IMR-90 (cell line): ENCODE results near the gene NUP62CL. TPM values are rescaled to one million over a fixed set of nuclear protein-coding genes. Genes with fewer than 3 reads are reported as not detected.

Source experiments
- ATAC-seq: fragments of 200-7000 bp; cut with Tn5 transposase; 2 replicates; pipeline ENCODE4 v1.9.1; 2020; ENCODE audit warnings: low read depth, mild to moderate bottlenecking, moderate library complexity
- BruUV-seq: library from RNA; stranded (reverse); fragments of 400-500 nt; replicated peaks from 2 replicates; lab custom pipeline; 2021; lab: Mats Ljungman, UMichigan
- CTCF ChIA-PET: fragments of 300-600 bp; formaldehyde crosslinking; extraction: SDS; loops from one replicate; lab custom pipeline; 2021; ENCODE audit warnings: antibody characterized with exemption; lab: Yijun Ruan, JAX
- POLR2A ChIA-PET: fragments of 300-600 bp; sonication (Branson Sonifier 250); formaldehyde crosslinking; loops from one replicate; lab custom pipeline; 2022; ENCODE audit warnings: antibody characterized with exemption; ENCODE audit not compliant: unreplicated experiment; lab: Charles Lee
- DNase-seq: peaks from one replicate; pipeline ENCODE4 v3.0.0; 2013
- H2AFZ ChIP-seq: replicated peaks from 2 replicates; pipeline ENCODE3; 2013; ENCODE audit warnings: low read length, mild to moderate bottlenecking; ENCODE audit not compliant: poor library complexity
- H2AK5ac ChIP-seq: 2 replicates; pipeline ENCODE4 v1.6.1; 2013; ENCODE audit warnings: low read depth, low read length, inconsistent platforms
- H2AK9ac ChIP-seq: replicated peaks from 2 replicates; pipeline ENCODE3; 2013; ENCODE audit warnings: mild to moderate bottlenecking, low read depth, low read length, moderate library complexity; ENCODE audit not compliant: poor library complexity
- H2BK120ac ChIP-seq: 2 replicates; pipeline ENCODE4 v1.6.1; 2013; ENCODE audit warnings: low read depth, low read length, inconsistent platforms
- H2BK15ac ChIP-seq: 3 replicates; pipeline ENCODE4 v1.6.1; 2013; ENCODE audit warnings: low read depth, low read length, inconsistent platforms
- H2BK20ac ChIP-seq: 2 replicates; pipeline ENCODE4 v1.6.1; 2013; ENCODE audit warnings: low read depth, mild to moderate bottlenecking, inconsistent platforms, low read length, moderate library complexity
- H2BK5ac ChIP-seq: 2 replicates; pipeline ENCODE4 v1.6.1; 2013; ENCODE audit warnings: mild to moderate bottlenecking, low read depth, low read length, inconsistent platforms; ENCODE audit not compliant: poor library complexity, severe bottlenecking
- H3K14ac ChIP-seq: replicated peaks from 2 replicates; pipeline ENCODE4 v1.6.1; 2013; ENCODE audit warnings: low read depth, low read length, inconsistent platforms
- H3K18ac ChIP-seq: 2 replicates; pipeline ENCODE4 v1.6.1; 2013; ENCODE audit warnings: low read depth, low read length, control low read depth
- H3K23ac ChIP-seq: 2 replicates; pipeline ENCODE4 v1.6.1; 2013; ENCODE audit warnings: low read depth, low read length, inconsistent platforms
- H3K27ac ChIP-seq: 2 replicates; pipeline ENCODE4 v1.5.1; 2013; ENCODE audit warnings: mild to moderate bottlenecking, control low read depth, low read length; ENCODE audit not compliant: insufficient read depth
- H3K27me3 ChIP-seq: 2 replicates; pipeline ENCODE4 v1.6.1; 2013; ENCODE audit warnings: low read length; ENCODE audit not compliant: control insufficient read depth, insufficient read depth
- H3K36me3 ChIP-seq: 2 replicates; pipeline ENCODE4 v1.6.1; 2013; ENCODE audit warnings: low read length, mixed read lengths; ENCODE audit not compliant: control insufficient read depth, insufficient read depth
- H3K4ac ChIP-seq: 2 replicates; pipeline ENCODE4 v1.6.1; 2013; ENCODE audit warnings: low read depth, low read length, inconsistent platforms
- H3K4me1 ChIP-seq: 2 replicates; pipeline ENCODE4 v1.6.1; 2013; ENCODE audit warnings: low read length, mixed read lengths; ENCODE audit not compliant: control insufficient read depth, insufficient read depth
- H3K4me2 ChIP-seq: 2 replicates; pipeline ENCODE4 v1.6.1; 2013; ENCODE audit warnings: low read depth, mild to moderate bottlenecking, control low read depth, low read length, moderate library complexity
- H3K4me3 ChIP-seq: 2 replicates; pipeline ENCODE4 v1.5.1; 2013; ENCODE audit warnings: low read depth, mild to moderate bottlenecking, control low read depth, low read length, moderate library complexity; ENCODE audit not compliant: insufficient read depth
- H3K56ac ChIP-seq: 2 replicates; pipeline ENCODE4 v1.6.1; 2013; ENCODE audit warnings: low read length, inconsistent platforms; ENCODE audit not compliant: insufficient read depth; ENCODE audit errors: extremely low read depth
- H3K79me1 ChIP-seq, 2 experiments: 2 replicates each; pipeline ENCODE4 v1.6.1; 2013; ENCODE audit warnings: low read length in 2 of 2, inconsistent platforms in 1 of 2, low read depth in 1 of 2
- H3K9ac ChIP-seq: 2 replicates; pipeline ENCODE4 v1.6.1; 2013; ENCODE audit warnings: low read depth, low read length, control low read depth
- H3K9me1 ChIP-seq: 2 replicates; pipeline ENCODE4 v1.6.1; 2013; ENCODE audit warnings: low read length, inconsistent platforms; ENCODE audit not compliant: insufficient read depth
- H3K9me3 ChIP-seq: 2 replicates; pipeline ENCODE4 v1.6.1; 2013; ENCODE audit warnings: low read length; ENCODE audit not compliant: control insufficient read depth, insufficient read depth
- H4K20me1 ChIP-seq: 2 replicates; pipeline ENCODE4 v1.6.1; 2013; ENCODE audit warnings: low read length, inconsistent platforms; ENCODE audit not compliant: insufficient read depth
- H4K5ac ChIP-seq: 2 replicates; pipeline ENCODE4 v1.6.1; 2013; ENCODE audit warnings: mild to moderate bottlenecking, low read depth, low read length, control low read depth
- H4K8ac ChIP-seq, 2 experiments: 2 replicates each; pipeline ENCODE4 v1.6.1; 2013; ENCODE audit warnings: low read depth in 2 of 2, low read length in 2 of 2, control low read depth in 1 of 2, inconsistent platforms in 1 of 2
- H4K91ac ChIP-seq: 2 replicates; pipeline ENCODE4 v1.6.1; 2013; ENCODE audit warnings: low read depth, low read length, inconsistent platforms; ENCODE audit not compliant: insufficient read depth
- BHLHE40 ChIP-seq: fragments of 150-350 bp; IDR thresholded peaks from 2 replicates; pipeline ENCODE4 v1.6.1; 2016; ENCODE audit warnings: mild to moderate bottlenecking, low read depth, low read length
- FOS ChIP-seq: fragments of 150-350 bp; IDR thresholded peaks from 2 replicates; pipeline ENCODE4 v1.6.1; 2016; ENCODE audit warnings: low read depth, low read length
- MAFK ChIP-seq: IDR thresholded peaks from 2 replicates; pipeline ENCODE4 v1.6.1; 2012; ENCODE audit warnings: low read depth, low read length, improper control_type of control experiment
- MAZ ChIP-seq: IDR thresholded peaks from 2 replicates; pipeline ENCODE4 v1.6.1; 2012; ENCODE audit warnings: low read depth, mild to moderate bottlenecking, low read length, improper control_type of control experiment, moderate library complexity, borderline replicate concordance
- MXI1 ChIP-seq: IDR thresholded peaks from 2 replicates; pipeline ENCODE4 v1.6.1; 2012; ENCODE audit warnings: low read depth, mild to moderate bottlenecking, low read length, moderate library complexity, borderline replicate concordance
- RAD21 ChIP-seq: IDR thresholded peaks from 2 replicates; pipeline ENCODE4 v1.6.1; 2012; ENCODE audit warnings: low read length, improper control_type of control experiment
- RCOR1 ChIP-seq: IDR thresholded peaks from 2 replicates; pipeline ENCODE4 v1.6.1; 2012; ENCODE audit warnings: mild to moderate bottlenecking, low read length, improper control_type of control experiment; ENCODE audit not compliant: insufficient replicate concordance
- RFX5 ChIP-seq: IDR thresholded peaks from 2 replicates; pipeline ENCODE4 v1.8.0; 2012; ENCODE audit warnings: low read depth, mild to moderate bottlenecking, low read length, moderate library complexity
- SMC3 ChIP-seq: fragments of 150-350 bp; IDR thresholded peaks from 2 replicates; pipeline ENCODE4 v1.6.1; 2016; ENCODE audit warnings: low read depth, mild to moderate bottlenecking, antibody characterized with exemption, low read length, moderate library complexity
- dilution Hi-C: fragments of 300-500 bp; cut with HindIII; formaldehyde crosslinking; loops from one replicate; pipeline ENCODE4 v1.14.3; 2018; ENCODE audit warnings: low sequenced_read_pairs; ENCODE audit not compliant: unreplicated experiment
- in situ Hi-C: fragments of 300-500 bp; cut with MboI; formaldehyde crosslinking; loops from 3 replicates; pipeline ENCODE4 v1.14.3; 2019; ENCODE audit warnings: low sequenced_read_pairs, inconsistent platforms, mixed read lengths
- intact Hi-C: fragments of 100-400 bp; cut with micrococcal nuclease; formaldehyde crosslinking; loops from 2 replicates; pipeline ENCODE4 v1.10.0; 2022
- polyA plus RNA-seq, 3 experiments: library from polyadenylated mRNA; depleted of rRNA; stranded (reverse); fragments of >200 nt; gene quantifications; 2 replicates each; pipeline ENCODE4 v1.2.3, GENCODE V29; 2012; ENCODE audit warnings: low replicate concordance in 1 of 3
- total RNA-seq: library from RNA; depleted of rRNA; stranded (reverse); fragments of >200 nt; gene quantifications from 2 replicates; pipeline ENCODE4 v1.2.3, GENCODE V29; 2012

Gene NUP62CL
- total and polyA plus RNA-seq, 2 of the 4 experiments (the other 2 are of a cell fraction) = not detected

DNA sequence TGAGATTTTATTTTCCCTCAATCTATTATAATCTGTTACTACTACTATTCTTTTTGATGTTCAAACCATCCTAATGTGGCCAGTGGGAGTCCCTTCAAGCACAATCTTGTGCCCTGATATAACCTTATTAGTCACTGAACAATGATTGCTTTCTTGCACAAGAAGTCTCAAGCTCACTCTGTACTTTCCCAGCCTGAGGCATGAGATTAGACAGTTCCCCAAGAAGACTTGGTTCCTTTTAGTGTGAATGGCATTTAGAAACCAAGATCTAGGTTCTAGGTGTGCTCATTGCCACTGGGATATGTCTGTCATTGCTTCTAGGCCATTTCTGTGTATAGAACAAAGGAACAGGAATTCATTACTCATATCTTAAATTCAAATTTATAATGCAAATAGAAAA, 59.6 kb downstream of the NUP62CL start:
- Histone ChIP-seq H3K18ac (no peak overlapping the region), H4K20me1 (no peaks in the 10 kb centered on the region), H3K79me1 (no peaks in the 10 kb centered on the region), H3K9ac (no peak overlapping the region), H3K36me3 (no peaks in the 10 kb centered on the region), H2AFZ (no peak overlapping the region), H2AK9ac (no peak overlapping the region), H2BK5ac (no peak overlapping the region), H3K27ac (no peak overlapping the region), H2BK20ac (no peak overlapping the region), H4K5ac (no peak overlapping the region), H2AK5ac (no peak overlapping the region), H3K4ac (no peak overlapping the region), H3K27me3 (no peaks in the 10 kb centered on the region), H4K8ac (no peak overlapping the region), H3K14ac (no peak overlapping the region), H3K9me3 (no peaks in the 10 kb centered on the region), H4K91ac (no peak overlapping the region), H3K4me3 (no peak overlapping the region), H3K56ac (no peak overlapping the region), H3K4me1 (no peaks in the 10 kb centered on the region), H3K23ac (no peak overlapping the region), H2BK120ac (no peak overlapping the region), H3K4me2 (no peak overlapping the region), H2BK15ac (no peak overlapping the region), H3K9me1 (no peaks in the 10 kb centered on the region)
- CTCF ChIA-PET = no interaction called here
- POLR2A ChIA-PET = no interaction called here
- dilution Hi-C loops (no loop called here), in situ Hi-C loops (no loop called here), intact Hi-C loops (no loop called here)
- BruUV-seq = no TSS peak
- TF ChIP-seq RAD21 (no peak), MAFK (no peak), BHLHE40 (no peak), RCOR1 (no peak), MAZ (no peak), RFX5 (no peak), MXI1 (no peak), SMC3 (no peak), FOS (no peak)
- ATAC-seq (no peak), DNase-seq (peak; percentile 7)
